Neural progenitor cell (in vitro differentiated cells): ENCODE data around the gene GRN. TPM values are rescaled to one million over a fixed set of nuclear protein-coding genes. Genes with fewer than 3 reads are reported as not detected.
A peak's percentile ranks its signal among the peaks of the same experiment; 100 is the strongest.

Source experiments
- DNase-seq: peaks from one replicate; pipeline ENCODE4 v3.0.0-alpha.2; 2016; ENCODE audit warnings: low spot score
- H2AFZ ChIP-seq: fragments of 200-600 bp; sonication (generic); replicated peaks from 2 replicates; pipeline ENCODE4 v1.6.1; 2016; ENCODE audit warnings: antibody characterized with exemption
- H3F3A ChIP-seq: fragments of 200-600 bp; sonication (generic); 2 replicates; pipeline ENCODE4 v1.6.1; 2016; ENCODE audit warnings: antibody characterized with exemption, low read depth
- H3K27ac ChIP-seq: fragments of 200-600 bp; sonication (generic); 2 replicates; pipeline ENCODE4 v1.5.1; 2016; ENCODE audit warnings: mild to moderate bottlenecking
- H3K27me3 ChIP-seq: fragments of 200-600 bp; sonication (generic); 2 replicates; pipeline ENCODE4 v1.6.1; 2016; ENCODE audit warnings: mild to moderate bottlenecking, moderate library complexity
- H3K36me3 ChIP-seq: fragments of 200-600 bp; sonication (generic); 2 replicates; pipeline ENCODE4 v1.5.1; 2016
- H3K4me1 ChIP-seq: fragments of 200-600 bp; sonication (generic); 2 replicates; pipeline ENCODE4 v1.6.1; 2016; ENCODE audit warnings: mixed run types
- H3K4me2 ChIP-seq: fragments of 200-600 bp; sonication (generic); 2 replicates; pipeline ENCODE4 v1.6.1; 2016
- H3K4me3 ChIP-seq: fragments of 200-600 bp; sonication (generic); 2 replicates; pipeline ENCODE4 v1.5.1; 2016
- H3K79me2 ChIP-seq: fragments of 200-600 bp; sonication (generic); 2 replicates; pipeline ENCODE4 v1.6.1; 2016; ENCODE audit warnings: low read depth
- H3K9ac ChIP-seq: fragments of 200-600 bp; sonication (generic); 2 replicates; pipeline ENCODE4 v1.6.1; 2016
- H3K9me3 ChIP-seq: fragments of 200-600 bp; sonication (generic); 2 replicates; pipeline ENCODE4 v1.5.1; 2016; ENCODE audit warnings: low read depth
- H4K20me1 ChIP-seq: fragments of 200-600 bp; sonication (generic); 2 replicates; pipeline ENCODE4 v1.6.1; 2016; ENCODE audit warnings: low read depth
- H3K27ac Mint-ChIP-seq: 3 replicates; pipeline ENCODE4 v1.8.0; 2021; ENCODE audit warnings: mixed read lengths
- H3K27me3 Mint-ChIP-seq: 2 replicates; pipeline ENCODE4 v1.8.0; 2022; ENCODE audit warnings: low read depth, mild to moderate bottlenecking, inconsistent platforms, moderate library complexity, mixed read lengths; ENCODE audit not compliant: insufficient read depth
- H3K36me3 Mint-ChIP-seq: 3 replicates; pipeline ENCODE4 v1.8.0; 2021; ENCODE audit warnings: mixed read lengths
- H3K4me1 Mint-ChIP-seq: 3 replicates; pipeline ENCODE4 v1.8.0; 2021; ENCODE audit warnings: mixed read lengths
- H3K4me3 Mint-ChIP-seq: 3 replicates; pipeline ENCODE4 v1.8.0; 2021; ENCODE audit warnings: mild to moderate bottlenecking, moderate library complexity, mixed read lengths
- H3K9me3 Mint-ChIP-seq: 3 replicates; pipeline ENCODE4 v1.8.0; 2020; ENCODE audit warnings: mixed read lengths
- CTCF ChIP-seq: fragments of 200-600 bp; sonication (generic); IDR thresholded peaks from 2 replicates; pipeline ENCODE4 v1.5.1; 2017; ENCODE audit warnings: antibody characterized with exemption, mild to moderate bottlenecking
- EZH2 ChIP-seq: fragments of 200-600 bp; sonication (generic); IDR thresholded peaks from 2 replicates; pipeline ENCODE4 v1.6.1; 2017; ENCODE audit warnings: antibody characterized with exemption, mild to moderate bottlenecking, moderate library complexity
- EZH2phosphoT487 ChIP-seq: fragments of 200-600 bp; sonication (generic); IDR thresholded peaks from 2 replicates; pipeline ENCODE4 v1.6.1; 2017; ENCODE audit warnings: antibody characterized with exemption
- total RNA-seq: library from RNA; depleted of rRNA; stranded (reverse); fragments of >200 nt; gene quantifications from 2 replicates; pipeline ENCODE4 v1.2.3, GENCODE V29; 2015; ENCODE audit warnings: low replicate concordance

The GRN gene
- total RNA-seq, 1 donor from 2014 or later, result 28.2 TPM

GRCh38 chr17:44360826-44361225 lies 15.7 kb downstream of the GRN start:
- Mint-ChIP-seq H3K27me3 (peaks cover 11% of the 10 kb centered on the region), H3K4me3 (peak overlapping the region; percentile 81), H3K9me3 (no peaks in the 10 kb centered on the region), H3K27ac (peak overlapping the region; percentile 78), H3K36me3 (peaks cover 4% of the 10 kb centered on the region), H3K4me1 (peaks cover 31% of the 10 kb centered on the region)
- Histone ChIP-seq H3K4me3 (peak overlapping the region; percentile 94), H3K9ac (no peak overlapping the region), H3K27me3 (peaks cover 21% of the 10 kb centered on the region), H3F3A (peaks cover 36% of the 10 kb centered on the region), H4K20me1 (peaks cover 71% of the 10 kb centered on the region), H3K36me3 (no peaks in the 10 kb centered on the region), H3K4me2 (peak overlapping the region; percentile 96), H3K4me1 (peaks cover 30% of the 10 kb centered on the region), H3K9me3 (no peaks in the 10 kb centered on the region), H2AFZ (no peak overlapping the region), H3K79me2 (peaks cover 58% of the 10 kb centered on the region), H3K27ac (peak overlapping the region; percentile 10)
- DNase-seq, result peak; percentile 85
- TF ChIP-seq EZH2phosphoT487 (no peak), CTCF (no peak), EZH2 (no peak)

- Mint-ChIP-seq H3K36me3 (peaks cover 4% of the 10 kb centered on the region), H3K9me3 (no peaks in the 10 kb centered on the region), H3K27me3 (peaks cover 15% of the 10 kb centered on the region), H3K27ac (peak overlapping the region; percentile 78), H3K4me1 (peaks cover 31% of the 10 kb centered on the region), H3K4me3 (peak overlapping the region; percentile 91)
- Histone ChIP-seq H3K4me3 (peak overlapping the region; percentile 94), H3K27ac (peak overlapping the region; percentile 10), H4K20me1 (peaks cover 64% of the 10 kb centered on the region), H3K36me3 (no peaks in the 10 kb centered on the region), H3K9ac (no peak overlapping the region), H3K4me1 (peaks cover 30% of the 10 kb centered on the region), H3K4me2 (peak overlapping the region; percentile 96), H2AFZ (no peak overlapping the region), H3K9me3 (no peaks in the 10 kb centered on the region), H3K79me2 (peaks cover 58% of the 10 kb centered on the region), H3F3A (peaks cover 31% of the 10 kb centered on the region), H3K27me3 (peaks cover 27% of the 10 kb centered on the region)
- TF ChIP-seq CTCF, result no peak
- no peak for TF ChIP-seq EZH2phosphoT487
- TF ChIP-seq EZH2, result no peak
- DNase-seq, result no peak
These were observed 16.5 kb downstream of the GRN start for GRCh38 chr17:44361292-44362260.

GRCh38 chr17:44362459-44362948 lies 17.4 kb downstream of the GRN start:
- no peak overlapping the region for H3K27ac ChIP-seq
- Mint-ChIP-seq H3K4me3 (peak overlapping the region; percentile 91), H3K9me3 (no peaks in the 10 kb centered on the region), H3K4me1 (peaks cover 31% of the 10 kb centered on the region), H3K27me3 (peaks cover 21% of the 10 kb centered on the region), H3K27ac (no peak overlapping the region), H3K36me3 (peaks cover 2% of the 10 kb centered on the region)
- peaks cover 58% of the 10 kb centered on the region for H3K79me2 ChIP-seq
- TF ChIP-seq EZH2 (no peak), EZH2phosphoT487 (no peak), CTCF (no peak)
- peak; percentile 36 for DNase-seq
- H3K27me3 ChIP-seq, result peaks cover 33% of the 10 kb centered on the region
- peak overlapping the region; percentile 96 for H3K4me2 ChIP-seq
- H3F3A ChIP-seq, result peaks cover 26% of the 10 kb centered on the region
- no peaks in the 10 kb centered on the region for H3K36me3 ChIP-seq
- peaks cover 30% of the 10 kb centered on the region for H3K4me1 ChIP-seq
- no peak overlapping the region for H2AFZ ChIP-seq
- H3K9ac ChIP-seq, result no peak overlapping the region
- peaks cover 55% of the 10 kb centered on the region for H4K20me1 ChIP-seq
- H3K4me3 ChIP-seq, result peak overlapping the region; percentile 94
- H3K9me3 ChIP-seq, result no peaks in the 10 kb centered on the region
